ENCODE data around the gene CBX8.
"Not testable (repeated sequence)": the region's sequence is repeated elsewhere in the genome, so short reads cannot be mapped to it uniquely, and the experiment has no call there.

The CBX8 gene

GRCh38 chr17:79758271-79758670 lies 38.6 kb downstream of the CBX8 start:
- Histone ChIP-seq H3K27me3 (no peaks in the 10 kb centered on the region), H3K9me3 (no peaks in the 10 kb centered on the region), H3K36me3 (no peaks in the 10 kb centered on the region), H3K4me1 (no peaks in the 10 kb centered on the region), H3K4me3 (ENCODE audit: low read depth, low read length) (no peak overlapping the region)
- TF ChIP-seq CTCF (IDR thresholded peaks at IDR 0.05; ENCODE audit: low read depth, low read length): no peak
- DNase-seq: no peak

- H3K4me1 ChIP-seq: no peaks in the 10 kb centered on the region
- no peak overlapping the region for H3K4me3 ChIP-seq (ENCODE audit: low read depth, low read length)
- TF ChIP-seq CTCF (IDR thresholded peaks at IDR 0.05; ENCODE audit: low read depth, low read length): no peak
- no peak for DNase-seq
- no peaks in the 10 kb centered on the region for H3K9me3 ChIP-seq
- H3K27me3 ChIP-seq: no peaks in the 10 kb centered on the region
- H3K36me3 ChIP-seq: no peaks in the 10 kb centered on the region
These were observed 39.6 kb downstream of the CBX8 start for GRCh38 chr17:79757140-79757745.

GRCh38 chr17:79755591-79755990 lies 41.3 kb downstream of the CBX8 start:
- DNase-seq: no peak
- H3K4me3 ChIP-seq (ENCODE audit: low read depth, low read length): no peak overlapping the region
- no peaks in the 10 kb centered on the region; the same call in 1 of the 2 replicates for H3K27me3 ChIP-seq
- no peaks in the 10 kb centered on the region for H3K9me3 ChIP-seq
- no peak for TF ChIP-seq CTCF (IDR thresholded peaks at IDR 0.05; ENCODE audit: low read depth, low read length)
- no peaks in the 10 kb centered on the region for H3K4me1 ChIP-seq
- no peaks in the 10 kb centered on the region for H3K36me3 ChIP-seq

- not testable (repeated sequence) for H3K27me3 ChIP-seq; H3K36me3 ChIP-seq; DNase-seq; H3K9me3 ChIP-seq; H3K4me1 ChIP-seq; H3K4me3 ChIP-seq (ENCODE audit: low read depth, low read length)
These were observed 42.0 kb downstream of the CBX8 start for GRCh38 chr17:79754903-79755302.

GRCh38 chr17:79754370-79754769 lies 42.5 kb downstream of the CBX8 start:
- H3K4me1 ChIP-seq: no peaks in the 10 kb centered on the region
- no peak overlapping the region for H3K4me3 ChIP-seq (ENCODE audit: low read depth, low read length)
- H3K9me3 ChIP-seq: no peaks in the 10 kb centered on the region
- no peaks in the 10 kb centered on the region for H3K36me3 ChIP-seq
- no peak for TF ChIP-seq CTCF (IDR thresholded peaks at IDR 0.05; ENCODE audit: low read depth, low read length)
- DNase-seq: no peak
- H3K27me3 ChIP-seq: peaks cover 9% of the 10 kb centered on the region

- TF ChIP-seq CTCF (IDR thresholded peaks at IDR 0.05; ENCODE audit: low read depth, low read length): no peak
- Histone ChIP-seq H3K27me3 (peaks cover 31% of the 10 kb centered on the region), H3K4me3 (ENCODE audit: low read depth, low read length) (no peak overlapping the region), H3K4me1 (peaks cover 2% of the 10 kb centered on the region; the same call in 1 of the 2 replicates), H3K36me3 (no peaks in the 10 kb centered on the region), H3K9me3 (no peaks in the 10 kb centered on the region)
- no peak for DNase-seq
These were observed 44.7 kb downstream of the CBX8 start for GRCh38 chr17:79752175-79752574.

All from BE2C (cell line).